Activated CD8-positive, alpha-beta memory T cell treated with anti-CD3 and anti-CD28 coated beads for 1 hour (primary cell): Measurements from ENCODE around the gene SDR42E2.
"Not testable (repeated sequence)": the region's sequence is repeated elsewhere in the genome, so short reads cannot be mapped to it uniquely, and the experiment has no call there.

Experiments
- DNase-seq, 2 donors: peaks; one replicate each; pipeline ENCODE4 v3.0.0-alpha.2; 2020; ENCODE audit warnings: low read depth in 1 of 2; ENCODE audit errors: extremely low read depth in 1 of 2

The SDR42E2 gene

DNA sequence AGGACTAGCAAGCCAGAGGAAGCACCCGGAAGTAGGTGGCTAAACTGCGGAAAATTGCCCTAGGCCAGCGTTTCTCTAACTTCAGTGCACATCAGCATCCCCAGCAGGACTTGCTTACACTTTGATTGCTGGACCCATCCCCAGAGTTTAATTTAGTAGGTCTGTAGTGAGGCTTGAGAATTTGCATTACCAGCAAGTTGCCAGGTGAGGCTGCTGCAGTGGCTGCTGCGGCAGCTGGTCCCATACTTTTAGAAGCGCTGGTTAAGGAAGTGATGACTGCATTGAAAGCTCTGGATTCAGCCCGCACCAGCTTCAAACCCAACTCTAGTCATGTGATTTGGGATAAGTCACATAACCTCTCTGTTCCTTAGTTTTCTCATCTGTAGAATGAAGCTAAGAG, 48.0 kb downstream of the SDR42E2 start:
- DNase-seq, result no peak

DNA sequence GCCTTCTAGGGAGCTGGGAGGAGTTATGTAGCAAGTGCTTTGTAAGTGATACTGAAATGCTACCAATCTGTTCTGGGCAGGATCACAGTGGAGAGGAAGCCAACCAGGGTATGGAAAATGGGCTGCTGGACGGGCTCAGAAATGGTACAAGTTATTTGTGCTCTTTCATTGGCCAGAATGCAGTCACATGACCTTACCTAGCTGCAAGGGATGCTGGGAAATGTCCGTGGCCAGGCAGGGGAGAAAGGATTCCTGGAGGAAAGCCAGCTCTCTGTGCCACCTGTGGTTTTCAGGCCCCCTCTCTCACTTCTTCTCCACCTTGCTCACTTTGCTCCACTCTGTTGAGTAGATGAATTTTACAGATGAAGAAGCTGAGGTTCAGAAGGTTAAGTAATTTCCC, 48.5 kb downstream of the SDR42E2 start:
- DNase-seq, result no peak

DNA sequence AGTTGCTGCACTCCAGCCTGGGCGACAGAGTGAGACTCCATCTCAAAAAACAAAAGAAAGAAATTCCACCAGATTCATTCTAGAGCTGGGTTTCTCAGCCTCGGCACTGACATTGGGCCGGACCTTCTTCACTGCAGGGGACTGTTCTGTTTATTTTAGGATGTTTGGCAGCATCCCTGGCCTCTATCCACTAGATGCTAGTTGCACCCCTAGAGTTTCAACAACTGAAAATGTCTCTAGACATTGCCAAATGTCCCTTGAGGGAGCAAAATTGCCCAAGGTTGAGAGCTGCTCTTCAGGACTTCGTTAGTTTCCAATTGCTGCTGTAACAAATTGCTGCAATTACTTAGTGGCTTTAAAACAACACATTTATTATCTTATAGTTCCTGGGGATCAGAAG, 50.9 kb downstream of the SDR42E2 start:
- no peak for DNase-seq

DNA sequence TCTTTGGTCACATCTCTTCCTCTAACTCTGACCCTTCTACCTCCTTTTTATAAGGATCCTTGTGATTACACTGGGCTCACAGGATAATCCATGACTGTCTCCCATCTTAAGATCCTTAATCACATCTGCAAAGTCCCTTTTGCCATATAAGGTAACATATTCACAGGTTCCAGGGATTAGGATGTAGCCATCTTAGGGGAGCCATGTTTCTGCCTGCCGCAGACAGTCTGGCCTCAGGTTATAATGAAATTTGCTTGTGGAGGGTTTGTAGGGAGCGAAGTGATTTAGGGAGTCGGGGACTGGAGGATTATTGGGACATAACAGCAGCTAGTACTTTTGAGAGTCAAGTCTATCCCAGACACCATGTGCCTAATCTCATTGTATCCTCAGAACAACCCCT, 51.5 kb downstream of the SDR42E2 start:
- DNase-seq, result no peak

DNA sequence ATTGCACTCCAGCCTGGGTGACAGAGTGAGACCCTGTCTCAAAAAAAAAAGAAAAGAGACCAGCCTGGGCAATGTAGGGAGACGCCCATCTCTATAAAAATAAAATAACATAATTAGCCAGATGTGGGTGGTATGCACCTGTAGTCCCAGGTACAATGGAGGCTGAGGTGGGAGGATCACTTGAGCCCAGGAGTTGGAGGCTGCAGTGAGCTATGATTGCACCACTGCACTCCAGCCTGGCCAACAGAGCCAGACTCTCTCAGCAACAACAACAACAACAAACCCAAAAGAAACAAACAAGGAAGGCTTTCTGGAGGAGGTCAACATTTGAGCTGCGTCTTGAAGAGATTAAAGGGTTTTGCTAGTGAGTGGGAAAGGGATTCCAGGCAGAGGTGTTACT, 52.1 kb downstream of the SDR42E2 start:
- no peak for DNase-seq

DNA sequence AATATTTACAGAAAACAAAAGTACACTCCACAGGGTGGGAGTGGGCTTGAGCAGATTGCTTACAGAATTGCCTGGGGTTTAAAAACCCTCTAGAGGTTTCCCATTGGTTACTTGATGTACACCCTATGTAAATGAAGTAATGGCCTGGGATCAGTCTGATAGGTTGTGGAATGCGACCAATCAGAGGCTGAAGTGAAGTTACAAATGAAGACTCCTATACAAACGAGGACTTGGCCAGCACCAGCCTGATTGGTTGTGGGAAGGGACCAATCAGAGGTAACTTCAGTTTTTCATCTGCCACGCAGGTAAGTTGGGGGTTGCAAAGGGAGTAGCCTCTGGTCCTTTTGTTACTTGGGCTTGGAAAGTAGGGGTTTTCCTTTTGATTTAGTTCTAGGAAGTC, 52.6 kb downstream of the SDR42E2 start:
- no peak for DNase-seq

DNA sequence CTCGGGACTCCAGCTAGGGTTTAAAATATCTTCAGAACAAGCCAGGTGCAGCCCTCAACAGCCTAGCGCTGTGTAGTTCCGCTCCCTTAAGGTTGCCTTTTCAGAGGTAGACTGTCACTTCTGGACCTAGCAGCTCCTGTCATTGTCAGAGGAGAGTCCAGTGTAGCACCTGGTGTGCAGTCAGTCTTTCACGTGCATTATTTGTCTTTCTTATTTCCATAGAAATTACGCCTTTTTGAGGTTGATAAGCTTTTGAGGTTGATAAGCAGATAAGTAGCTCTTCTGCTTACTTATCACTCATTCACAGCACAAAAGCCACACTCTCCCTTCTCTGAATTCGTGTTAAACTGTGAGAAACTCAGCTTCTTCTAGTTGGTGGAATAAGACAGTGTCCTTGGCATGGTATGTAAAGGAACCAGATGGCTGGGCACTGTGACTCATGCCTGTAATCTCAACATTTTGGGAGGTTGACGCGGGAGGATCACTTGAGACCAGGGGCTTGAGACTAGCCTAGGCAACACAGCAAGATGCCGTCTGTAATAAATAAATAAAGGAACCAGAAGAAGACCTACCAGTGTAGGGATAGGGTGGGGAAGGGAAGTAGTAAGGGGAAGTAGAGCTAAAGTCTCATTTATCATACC, 54.0 kb downstream of the SDR42E2 start:
- DNase-seq, result no peak

DNA sequence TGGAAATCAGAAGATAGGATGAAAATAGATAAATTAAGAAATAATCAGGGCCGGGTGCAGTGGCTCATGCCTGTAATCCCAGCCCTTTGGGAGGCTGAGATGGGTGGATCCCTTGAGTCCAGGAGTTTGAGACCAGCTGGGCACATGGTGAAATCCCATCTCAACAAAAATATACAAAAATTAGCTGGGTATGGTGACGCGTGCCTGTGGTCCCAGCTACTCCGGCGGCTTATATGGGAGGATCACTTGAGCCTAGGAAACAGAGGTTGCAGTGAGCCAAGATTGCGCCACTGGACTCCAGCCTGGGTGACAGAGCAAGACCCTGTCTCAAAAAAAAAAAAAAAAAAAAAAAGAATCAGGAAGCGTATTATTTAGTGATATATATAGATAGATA, 54.5 kb downstream of the SDR42E2 start:
- not testable (repeated sequence) for DNase-seq

DNA sequence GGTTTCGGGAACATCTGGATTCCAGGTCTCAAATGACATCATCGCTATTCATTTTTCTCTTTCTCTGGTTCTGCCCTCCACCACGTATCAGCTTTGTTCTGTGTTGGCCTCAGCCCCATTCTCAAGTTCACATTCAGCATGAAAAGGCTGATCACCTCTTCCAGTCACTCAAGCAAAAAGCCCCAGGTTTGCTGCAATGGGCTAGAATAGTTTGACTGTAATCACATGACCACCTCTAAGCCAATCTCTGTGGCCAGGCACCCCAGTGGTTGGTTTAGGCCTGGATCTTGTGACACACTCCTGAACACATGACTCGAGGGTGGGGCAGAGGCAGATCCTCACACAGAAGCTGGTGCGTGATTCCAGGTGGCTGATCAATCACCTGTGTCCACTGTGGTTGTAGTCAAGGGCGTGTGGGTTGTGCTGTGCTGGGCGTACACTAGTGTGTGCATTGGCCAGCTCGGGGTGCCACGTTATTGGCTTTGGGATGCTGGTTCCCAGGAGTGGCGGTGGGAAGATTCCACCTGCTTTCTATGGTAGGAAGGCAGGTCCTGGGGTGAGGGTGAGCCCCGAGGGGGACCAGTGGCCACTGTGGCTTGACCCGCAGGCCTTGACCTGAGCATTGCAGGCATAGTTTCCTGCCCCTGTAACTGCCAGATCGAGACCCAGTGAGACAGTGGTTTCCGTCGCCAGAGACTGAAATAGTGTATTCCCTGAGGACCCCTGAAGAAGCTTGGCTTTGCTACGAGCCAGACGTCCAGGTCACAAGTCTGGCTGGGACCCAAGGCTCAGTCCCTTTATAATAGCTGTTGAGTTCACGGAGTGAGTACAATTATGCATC, 55.8 kb downstream of the SDR42E2 start:
- no peak for DNase-seq

DNA sequence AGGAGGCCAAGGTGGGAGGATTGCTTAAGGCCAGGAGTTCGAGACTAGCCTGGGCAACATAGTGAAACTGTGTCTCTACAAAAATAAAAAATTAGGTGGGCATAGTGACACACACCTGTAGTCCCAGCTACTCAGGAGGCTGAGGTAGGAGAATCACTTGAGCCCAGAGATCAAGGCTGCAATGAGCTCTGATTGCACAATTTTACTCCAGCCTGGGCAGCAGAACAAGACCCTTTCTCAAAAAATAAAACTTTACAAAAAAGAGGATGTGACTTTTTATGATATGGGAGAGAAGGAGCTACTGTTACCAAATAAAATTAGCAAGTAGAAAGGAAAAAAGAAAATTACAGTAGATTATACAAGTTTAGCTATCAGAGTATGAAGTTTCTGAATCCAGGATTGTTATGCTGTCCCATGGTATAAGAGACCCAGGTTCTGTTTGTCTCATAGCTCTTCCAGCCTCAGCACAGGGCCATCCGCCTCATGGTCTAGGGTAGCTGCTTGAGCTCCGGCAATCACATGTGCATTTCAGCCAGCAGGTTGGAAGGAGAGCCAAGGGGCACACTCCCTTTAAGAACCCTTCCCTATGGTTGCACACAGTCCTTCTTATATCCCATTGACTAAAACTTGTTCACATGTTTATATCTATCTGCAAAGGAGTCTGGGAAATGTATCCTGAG, 57.2 kb downstream of the SDR42E2 start:
- no peak for DNase-seq

DNA sequence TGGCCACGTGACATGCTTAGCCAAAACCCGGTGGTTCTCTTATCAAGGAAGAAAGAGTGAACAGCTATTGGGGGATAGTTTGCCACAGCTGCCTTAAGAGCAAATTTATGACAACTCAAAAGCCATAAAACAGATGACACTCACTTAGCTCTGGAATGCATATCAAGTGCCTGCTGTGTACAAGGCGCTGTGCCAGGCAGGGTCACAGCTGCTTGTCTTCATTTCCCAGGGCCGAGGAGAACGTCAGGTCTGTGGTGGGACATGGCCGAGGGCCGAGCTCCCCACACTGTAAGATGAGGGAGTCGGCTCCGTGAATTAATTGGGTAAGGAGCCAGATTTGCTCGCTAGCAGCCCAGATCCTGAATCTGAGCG, 57.7 kb downstream of the SDR42E2 start:
- no peak for DNase-seq

DNA sequence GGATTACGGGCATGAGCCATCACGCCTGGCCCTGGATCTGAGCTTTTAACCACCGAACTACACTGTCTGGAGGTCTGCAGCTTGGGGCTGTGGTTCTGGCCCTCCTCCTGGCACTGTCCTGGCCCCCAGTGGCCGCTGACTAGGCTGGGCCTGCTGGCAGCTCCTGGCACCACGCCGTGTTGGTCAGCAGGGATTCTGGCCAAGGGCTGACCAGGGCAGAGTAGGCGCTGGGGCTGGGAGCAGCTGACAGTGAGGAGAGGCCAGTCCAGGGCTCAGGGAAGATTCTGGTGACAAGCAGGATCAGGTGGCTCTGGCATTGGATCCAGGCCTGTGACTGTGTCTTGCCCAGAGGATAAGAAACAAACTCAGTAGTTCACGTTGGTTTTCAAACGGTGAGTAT, 58.4 kb downstream of the SDR42E2 start:
- DNase-seq, result no peak

DNA sequence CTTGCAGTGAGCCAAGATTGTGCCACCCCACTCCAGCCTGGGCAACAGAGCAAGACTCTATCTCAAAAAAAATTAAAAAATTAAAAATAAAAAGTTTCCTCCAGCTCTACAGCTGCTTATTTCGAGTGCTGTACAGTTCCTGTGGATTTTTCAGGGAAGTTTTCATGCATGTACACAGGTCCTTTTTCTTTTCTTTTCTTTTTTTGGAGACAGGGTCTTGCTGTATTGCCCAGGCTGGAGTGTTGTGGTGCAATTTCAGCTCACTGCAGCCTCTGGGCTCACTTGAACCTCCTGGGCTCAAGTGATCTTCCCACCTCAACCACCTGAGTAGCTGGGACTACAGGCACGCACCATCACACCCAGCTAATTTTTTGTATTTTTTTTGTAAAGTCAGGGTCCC, 59.7 kb downstream of the SDR42E2 start:
- DNase-seq, result no peak

DNA sequence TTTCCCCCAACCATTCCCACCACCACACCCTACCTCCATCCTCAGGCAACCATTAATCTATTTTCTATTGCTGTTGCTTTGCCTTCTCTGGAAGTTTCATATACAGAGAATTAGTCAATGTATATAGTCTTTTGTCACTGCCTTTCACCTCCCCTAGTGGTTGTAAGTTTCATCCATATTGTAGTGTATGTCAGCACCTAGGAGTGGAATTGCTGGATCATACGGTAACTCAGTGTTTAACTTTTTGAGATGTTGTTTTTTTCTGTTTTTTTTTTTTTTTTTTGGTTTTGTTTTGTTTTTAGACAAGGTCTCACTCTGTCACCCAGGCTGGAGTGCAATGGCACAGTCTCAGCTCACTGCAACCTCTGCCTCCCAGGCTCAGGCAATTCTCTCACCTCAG, 60.7 kb downstream of the SDR42E2 start:
- DNase-seq, result no peak

DNA sequence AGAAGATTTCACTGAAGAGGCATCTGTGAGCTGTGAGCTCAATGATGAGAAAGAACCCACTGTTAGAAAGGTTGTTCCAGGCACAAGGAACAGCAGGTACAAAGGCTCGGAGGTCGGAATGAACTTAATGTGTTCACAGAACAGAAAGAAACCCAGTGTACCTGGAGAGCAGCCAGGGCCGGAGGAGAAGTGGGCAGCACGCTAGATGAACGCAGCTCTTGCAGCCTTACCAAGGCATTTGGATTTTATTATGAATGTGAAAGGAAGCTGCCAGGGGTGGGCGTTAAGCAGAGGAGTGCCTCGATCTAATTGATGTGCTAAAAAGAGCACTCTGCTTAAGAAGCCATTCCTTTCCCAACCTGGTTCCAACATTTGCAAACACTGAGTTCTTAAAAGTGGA, 62.8 kb downstream of the SDR42E2 start:
- no peak for DNase-seq

DNA sequence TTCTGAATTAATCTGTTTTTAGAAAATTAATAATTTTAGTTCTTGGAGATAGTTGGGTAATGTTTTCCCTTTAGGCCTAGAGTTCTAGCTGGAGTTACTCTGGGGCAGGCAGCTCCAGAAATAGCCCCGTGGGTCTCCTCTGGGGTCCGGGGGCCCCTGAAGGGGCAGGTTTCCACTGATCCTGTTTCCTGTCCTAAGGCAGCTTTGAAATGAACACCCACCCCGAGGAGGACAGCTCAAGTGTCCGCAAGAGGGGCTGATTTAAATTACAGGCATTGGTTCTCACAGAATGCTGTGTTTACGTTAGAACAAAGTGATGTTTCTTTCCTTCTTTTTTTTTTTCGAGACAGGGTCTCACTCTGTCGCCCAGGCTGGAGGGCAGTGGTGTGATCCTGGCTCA, 67.6 kb downstream of the SDR42E2 start:
- DNase-seq, result no peak

DNA sequence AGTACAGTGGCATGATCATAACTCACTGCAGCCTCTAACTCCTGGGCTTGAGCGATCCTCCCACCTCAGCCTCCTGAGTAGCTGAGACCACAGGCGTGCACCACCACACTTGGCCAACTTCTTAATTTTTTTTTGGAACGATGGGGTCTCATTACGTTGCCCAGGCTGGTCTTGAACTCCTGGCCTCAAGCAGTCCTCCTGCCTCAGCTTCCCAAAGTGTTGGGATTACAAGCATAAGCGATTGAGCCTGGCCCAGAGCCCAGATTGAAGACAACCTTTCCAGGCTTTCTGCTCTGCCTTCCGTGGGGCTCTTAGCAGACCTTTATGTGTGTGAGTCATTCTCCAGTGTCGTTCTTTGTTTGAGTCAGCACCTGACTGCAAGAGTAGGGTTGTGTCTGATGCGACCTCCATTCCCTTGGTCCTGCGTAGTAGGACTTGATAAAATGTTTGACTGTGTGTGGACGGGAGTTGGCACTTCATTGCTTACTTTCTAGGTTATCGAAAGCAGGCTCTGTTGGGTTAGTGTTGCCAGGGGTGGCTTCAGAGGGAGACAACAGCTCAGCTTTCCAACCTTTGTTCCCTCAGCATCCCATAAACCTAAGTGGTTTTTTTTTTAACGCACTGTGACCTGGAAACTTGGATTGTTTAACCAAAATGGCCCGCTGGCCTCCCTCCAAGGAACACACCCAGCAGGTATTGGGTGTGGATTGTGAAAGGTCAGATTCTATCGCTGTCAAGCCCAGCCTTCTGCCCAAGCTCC, 70.2 kb downstream of the SDR42E2 start:
- DNase-seq, result no peak

DNA sequence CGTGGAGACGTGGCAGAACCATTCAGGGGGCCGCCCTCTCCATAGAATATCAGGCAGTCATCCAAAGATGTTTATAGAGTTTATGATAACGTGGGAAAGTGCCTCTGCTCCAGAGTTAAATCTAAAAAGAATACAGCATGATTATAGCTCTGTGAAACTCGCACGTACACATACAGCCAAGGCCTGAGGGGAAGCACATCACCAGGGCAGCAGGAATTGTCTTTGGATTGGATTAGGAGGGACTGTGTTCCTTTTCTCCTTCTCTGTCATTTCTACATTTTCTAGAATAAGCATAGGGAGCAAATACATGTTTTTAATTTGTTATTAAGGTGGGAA, 70.7 kb downstream of the SDR42E2 start:
- DNase-seq, result no peak

DNA sequence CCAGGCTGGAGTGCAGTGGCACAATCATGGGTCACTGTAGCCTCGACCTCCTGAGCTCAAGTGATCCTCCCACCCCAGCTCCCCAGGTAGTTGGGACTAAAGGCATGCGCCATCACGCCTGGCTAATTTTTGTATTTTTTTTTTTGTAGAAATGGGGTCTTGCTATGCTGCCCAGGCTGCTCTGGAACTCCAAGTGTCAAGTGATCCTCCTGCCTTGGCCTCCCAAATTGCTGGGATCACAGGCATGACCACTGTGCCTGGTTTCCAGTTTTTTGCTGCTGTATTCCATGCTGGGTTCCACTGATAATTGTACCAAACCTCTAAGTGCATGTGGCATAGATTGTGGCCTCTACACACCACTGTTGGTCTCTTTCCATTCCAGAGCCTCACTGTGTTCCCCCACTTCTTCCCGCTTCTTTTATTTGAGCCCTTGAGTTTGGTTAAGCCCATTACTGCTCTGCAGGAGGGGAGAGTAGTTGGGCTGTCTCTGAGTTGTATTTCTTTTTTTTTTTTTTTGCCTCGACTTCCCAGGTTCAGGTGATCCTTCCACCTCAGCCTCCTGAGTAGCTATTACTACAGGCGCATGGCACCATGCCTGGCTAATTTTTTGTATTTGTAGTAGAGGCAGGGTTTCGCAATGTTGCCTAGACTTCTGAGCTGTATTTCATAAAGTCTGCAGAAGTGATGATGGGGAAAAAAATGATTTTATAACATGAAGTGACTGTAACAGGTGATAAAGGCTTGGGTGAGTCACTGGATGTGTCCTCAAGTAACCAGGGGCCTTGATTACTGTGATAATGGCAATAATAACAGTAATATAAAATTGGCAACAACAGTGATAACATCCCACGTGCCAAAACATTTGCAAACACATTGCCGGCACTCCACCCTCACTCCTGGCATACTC, 73.8 kb downstream of the SDR42E2 start:
- DNase-seq, result no peak

DNA sequence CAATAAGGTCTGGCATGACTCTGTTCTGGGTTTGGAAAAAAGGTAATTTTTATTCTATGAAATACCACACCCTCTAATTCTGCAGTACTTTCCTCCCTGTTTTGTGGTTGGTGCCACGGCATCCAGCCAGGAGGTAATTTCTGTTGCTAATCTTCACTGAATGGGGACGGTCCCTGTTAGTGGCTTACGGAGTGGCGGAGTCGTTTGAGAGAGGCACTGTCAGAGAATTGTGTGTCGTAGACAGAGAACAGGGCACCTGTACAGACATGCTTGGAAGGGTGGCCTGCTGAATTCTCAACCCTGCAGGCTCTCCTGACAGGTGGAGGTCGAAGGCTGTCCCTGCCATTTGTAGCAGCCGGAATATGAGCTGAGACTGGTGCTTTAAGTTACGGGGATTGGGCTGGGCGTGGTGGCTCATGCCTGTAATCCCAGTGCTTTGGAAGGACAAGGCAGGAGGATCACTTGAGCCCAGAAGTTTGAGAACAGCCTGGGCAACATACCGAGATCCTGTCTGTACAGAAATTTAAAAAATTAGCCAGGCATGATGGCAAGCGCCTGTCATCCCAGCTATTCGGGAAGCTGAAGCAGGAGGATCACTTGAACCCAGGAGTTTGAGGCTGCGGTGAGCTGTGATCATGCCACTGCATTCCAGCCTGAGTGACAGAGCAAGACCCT, 77.0 kb downstream of the SDR42E2 start:
- DNase-seq, result no peak
